ENCODE measurements around the gene PHACTR3. TPM values are rescaled to one million over a fixed set of nuclear protein-coding genes. Genes with fewer than 3 reads are reported as not detected.

PHACTR3 gene
- total and polyA plus RNA-seq, 2 of the 8 experiments (the other 6 are each of a cell fraction or from before 2014, with no cell fraction given): 0.05 to 0.13 TPM

- H3K56ac ChIP-seq (replicated peaks; ENCODE audit: insufficient read length, low read depth, low read length): no peak overlapping the region
- no peak overlapping the region for H2BK12ac ChIP-seq (ENCODE audit: low read depth, low read length)
- H4K8ac ChIP-seq (ENCODE audit: extremely low read depth, insufficient read depth, low read length): no peak overlapping the region
- WGBS, 2 experiments (ENCODE audit: extremely low coverage in 1 of 2, insufficient coverage in 1 of 2, insufficient read length in 1 of 2, insufficient replicate concordance in 2 of 2, low coverage in 1 of 2, low lambda C conversion rate in 2 of 2, missing lambda C conversion rate in 1 of 2): 88% methylated on average over 3 of the region's 3 CpGs; no CpG with 5 or more reads in 1 of the 2 experiments
- H4K5ac ChIP-seq (ENCODE audit: insufficient read length, low read depth, low read length): no peak overlapping the region
- H2BK20ac ChIP-seq (ENCODE audit: low read length): no peak overlapping the region
- no peak overlapping the region for H2AFZ ChIP-seq (ENCODE audit: low read length)
- H2BK5ac ChIP-seq (ENCODE audit: low read depth, low read length): no peak overlapping the region
- FAIRE-seq: no peak
- no peak overlapping the region for H3K4me3 ChIP-seq (ENCODE audit: extremely low read depth in 1 of 4, insufficient read depth in 2 of 4, low read depth in 3 of 4, low read length in 4 of 4)
- no peak for DNase-seq (ENCODE audit: low read depth in 1 of 2, low spot score in 2 of 2)
- H3K36me3 ChIP-seq (ENCODE audit: control insufficient read depth in 2 of 4, insufficient read depth in 4 of 4, low read length in 3 of 4): no peaks in the 10 kb centered on the region
- no peak overlapping the region for H3K4me2 ChIP-seq (ENCODE audit: insufficient read depth in 1 of 2, low read depth in 2 of 2, low read length in 2 of 2)
- no peak for TF ChIP-seq MAFK (IDR thresholded peaks at IDR 0.05; ENCODE audit: low read depth, low read length)
- TF ChIP-seq CREB1 (IDR thresholded peaks at IDR 0.05): no peak
- TF ChIP-seq ASH2L (IDR thresholded peaks at IDR 0.05; ENCODE audit: low read length): no peak
- TF ChIP-seq ATF2 (IDR thresholded peaks at IDR 0.05; ENCODE audit: low read length): no peak
- no peak for TF ChIP-seq EGR1 (IDR thresholded peaks at IDR 0.05; ENCODE audit: borderline replicate concordance, low read depth, low read length)
- TF ChIP-seq GABPA (IDR thresholded peaks at IDR 0.05; ENCODE audit: borderline replicate concordance, insufficient read depth, low read length): no peak
- no peak for TF ChIP-seq YY1 (IDR thresholded peaks at IDR 0.05; ENCODE audit: low read depth, low read length)
- no peak overlapping the region for H3K4ac ChIP-seq (replicated peaks; ENCODE audit: insufficient read length, low read depth, low read length)
- no peaks in the 10 kb centered on the region for H3K4me1 ChIP-seq (replicated peaks in 1 of 4; ENCODE audit: control insufficient read depth in 3 of 4, insufficient read depth in 4 of 4, low read length in 3 of 4)
- POLR2A ChIA-PET (ENCODE audit: partially characterized antibody): no interaction called here
- no peak overlapping the region for H3K9ac ChIP-seq (replicated peaks in 1 of 4; ENCODE audit: extremely low read depth in 1 of 4, low read depth in 3 of 4, low read length in 3 of 4)
- no peak overlapping the region for H2BK15ac ChIP-seq (ENCODE audit: low read length)
- peaks cover 95 to 99% of the 10 kb centered on the region in 2 experiments for H3K9me3 ChIP-seq (ENCODE audit: insufficient read depth in 2 of 2, low read depth in 1 of 2, low read length in 1 of 2)
- H4K91ac ChIP-seq (replicated peaks; ENCODE audit: insufficient read length, low read length): no peak overlapping the region
- H3K27ac ChIP-seq (ENCODE audit: low read depth, low read length): no peak overlapping the region
- H3K27me3 ChIP-seq (replicated peaks in 1 of 4; ENCODE audit: control insufficient read depth in 3 of 4, extremely low read depth in 1 of 4, insufficient read depth in 3 of 4, low read length in 3 of 4): no peaks in the 10 kb centered on the region
- H3K23me2 ChIP-seq (ENCODE audit: low read depth, low read length): no peaks in the 10 kb centered on the region
- H3K79me2 ChIP-seq (ENCODE audit: control insufficient read depth in 1 of 2, insufficient read depth in 2 of 2, low read length in 2 of 2): no peaks in the 10 kb centered on the region
- CTCF ChIA-PET (ENCODE audit: partially characterized antibody): interaction anchor here (0.6 kb wide), 1 partner anchor 128 kb away, joined by 3 read pairs; no protein-coding TSS in a partner anchor
- no peaks in the 10 kb centered on the region for H3K79me1 ChIP-seq (ENCODE audit: low read depth, low read length)
- H3K18ac ChIP-seq (ENCODE audit: extremely low read depth, low read length): no peak overlapping the region
- H4K20me1 ChIP-seq (replicated peaks in 1 of 2; ENCODE audit: control insufficient read depth in 1 of 2, insufficient read depth in 2 of 2, low read length in 2 of 2): no peaks in the 10 kb centered on the region
- H3K14ac ChIP-seq (ENCODE audit: insufficient read length): no peak overlapping the region
- H2BK120ac ChIP-seq (replicated peaks; ENCODE audit: low read depth, low read length): no peak overlapping the region
- no peak overlapping the region for H2AK5ac ChIP-seq (ENCODE audit: low read depth, low read length)
- H3K23ac ChIP-seq (ENCODE audit: insufficient read length): no peak overlapping the region
These were observed 62.8 kb downstream of the PHACTR3 start for GRCh38 chr20:59667131-59667530.
